Measurements from ENCODE around the gene CARMIL1.

Gene CARMIL1

GRCh38 chr6:25337431-25337830 lies 58.3 kb downstream of the CARMIL1 start:
- Histone ChIP-seq H3K4me3 (ENCODE audit: low read depth in 1 of 2, low read length in 2 of 2) (no peak overlapping the region), H3K4me1 (ENCODE audit: control insufficient read depth in 1 of 2, insufficient read depth in 2 of 2, low read length in 2 of 2) (peaks cover 0 to 5% of the 10 kb centered on the region in 2 donors), H3K9me3 (ENCODE audit: control insufficient read depth in 1 of 2, low read length in 2 of 2) (no peaks in the 10 kb centered on the region), H3K27ac (ENCODE audit: low read length) (no peak overlapping the region), H3K27me3 (ENCODE audit: low read depth, low read length) (no peaks in the 10 kb centered on the region), H3K36me3 (ENCODE audit: control insufficient read depth in 1 of 2, insufficient read depth in 2 of 2, low read length in 2 of 2) (no peaks in the 10 kb centered on the region)

GRCh38 chr6:25340431-25341202 lies 61.4 kb downstream of the CARMIL1 start:
- H3K36me3 ChIP-seq (ENCODE audit: control insufficient read depth in 1 of 2, insufficient read depth in 2 of 2, low read length in 2 of 2), result no peaks in the 10 kb centered on the region
- H3K4me3 ChIP-seq (ENCODE audit: low read depth in 1 of 2, low read length in 2 of 2), result no peak overlapping the region
- no peaks in the 10 kb centered on the region for H3K9me3 ChIP-seq (ENCODE audit: control insufficient read depth in 1 of 2, low read length in 2 of 2)
- H3K4me1 ChIP-seq (ENCODE audit: control insufficient read depth in 1 of 2, insufficient read depth in 2 of 2, low read length in 2 of 2), result no peaks in the 10 kb centered on the region
- H3K27ac ChIP-seq (ENCODE audit: low read length), result no peak overlapping the region
- no peaks in the 10 kb centered on the region for H3K27me3 ChIP-seq (ENCODE audit: low read depth, low read length)

GRCh38 chr6:25341203-25341552 lies 62.0 kb downstream of the CARMIL1 start:
- no peaks in the 10 kb centered on the region for H3K9me3 ChIP-seq (ENCODE audit: control insufficient read depth in 1 of 2, low read length in 2 of 2)
- H3K4me1 ChIP-seq (ENCODE audit: control insufficient read depth in 1 of 2, insufficient read depth in 2 of 2, low read length in 2 of 2), result no peaks in the 10 kb centered on the region
- H3K27me3 ChIP-seq (ENCODE audit: low read depth, low read length), result no peaks in the 10 kb centered on the region
- no peaks in the 10 kb centered on the region for H3K36me3 ChIP-seq (ENCODE audit: control insufficient read depth in 1 of 2, insufficient read depth in 2 of 2, low read length in 2 of 2)
- H3K4me3 ChIP-seq (ENCODE audit: low read depth in 1 of 2, low read length in 2 of 2), result no peak overlapping the region
- no peak overlapping the region for H3K27ac ChIP-seq (ENCODE audit: low read length)

- H3K27ac ChIP-seq (ENCODE audit: low read length), result no peak overlapping the region
- H3K4me1 ChIP-seq (ENCODE audit: control insufficient read depth in 1 of 2, insufficient read depth in 2 of 2, low read length in 2 of 2), result no peaks in the 10 kb centered on the region
- H3K27me3 ChIP-seq (ENCODE audit: low read depth, low read length), result no peaks in the 10 kb centered on the region
- no peak overlapping the region for H3K4me3 ChIP-seq (ENCODE audit: low read depth in 1 of 2, low read length in 2 of 2)
- H3K9me3 ChIP-seq (ENCODE audit: control insufficient read depth in 1 of 2, low read length in 2 of 2), result no peaks in the 10 kb centered on the region
- H3K36me3 ChIP-seq (ENCODE audit: control insufficient read depth in 1 of 2, insufficient read depth in 2 of 2, low read length in 2 of 2), result no peaks in the 10 kb centered on the region
Observed at GRCh38 chr6:25341923-25342619, 62.9 kb downstream of the CARMIL1 start.

GRCh38 chr6:25342802-25343201 lies 63.6 kb downstream of the CARMIL1 start:
- no peak overlapping the region for H3K4me3 ChIP-seq (ENCODE audit: low read depth in 1 of 2, low read length in 2 of 2)
- H3K27ac ChIP-seq (ENCODE audit: low read length), result no peak overlapping the region
- H3K9me3 ChIP-seq (ENCODE audit: control insufficient read depth in 1 of 2, low read length in 2 of 2), result no peaks in the 10 kb centered on the region
- no peaks in the 10 kb centered on the region for H3K4me1 ChIP-seq (ENCODE audit: control insufficient read depth in 1 of 2, insufficient read depth in 2 of 2, low read length in 2 of 2)
- no peaks in the 10 kb centered on the region for H3K36me3 ChIP-seq (ENCODE audit: control insufficient read depth in 1 of 2, insufficient read depth in 2 of 2, low read length in 2 of 2)
- H3K27me3 ChIP-seq (ENCODE audit: low read depth, low read length), result no peaks in the 10 kb centered on the region

- no peaks in the 10 kb centered on the region for H3K27me3 ChIP-seq (ENCODE audit: low read depth, low read length)
- H3K36me3 ChIP-seq (ENCODE audit: control insufficient read depth in 1 of 2, insufficient read depth in 2 of 2, low read length in 2 of 2), result no peaks in the 10 kb centered on the region
- no peak overlapping the region for H3K4me3 ChIP-seq (ENCODE audit: low read depth in 1 of 2, low read length in 2 of 2)
- H3K4me1 ChIP-seq (ENCODE audit: control insufficient read depth in 1 of 2, insufficient read depth in 2 of 2, low read length in 2 of 2), result no peaks in the 10 kb centered on the region
- H3K9me3 ChIP-seq (ENCODE audit: control insufficient read depth in 1 of 2, low read length in 2 of 2), result no peaks in the 10 kb centered on the region
- no peak overlapping the region for H3K27ac ChIP-seq (ENCODE audit: low read length)
Observed at GRCh38 chr6:25343984-25344383, 64.8 kb downstream of the CARMIL1 start.

- Histone ChIP-seq H3K4me1 (ENCODE audit: control insufficient read depth in 1 of 2, insufficient read depth in 2 of 2, low read length in 2 of 2) (no peaks in the 10 kb centered on the region), H3K27ac (ENCODE audit: low read length) (no peak overlapping the region), H3K4me3 (ENCODE audit: low read depth in 1 of 2, low read length in 2 of 2) (no peak overlapping the region), H3K9me3 (ENCODE audit: control insufficient read depth in 1 of 2, low read length in 2 of 2) (no peaks in the 10 kb centered on the region), H3K27me3 (ENCODE audit: low read depth, low read length) (no peaks in the 10 kb centered on the region), H3K36me3 (ENCODE audit: control insufficient read depth in 1 of 2, insufficient read depth in 2 of 2, low read length in 2 of 2) (no peaks in the 10 kb centered on the region)
Observed at GRCh38 chr6:25344827-25345226, 65.7 kb downstream of the CARMIL1 start.

GRCh38 chr6:25346064-25346463 lies 66.9 kb downstream of the CARMIL1 start:
- Histone ChIP-seq H3K9me3 (ENCODE audit: control insufficient read depth in 1 of 2, low read length in 2 of 2) (no peaks in the 10 kb centered on the region), H3K27me3 (ENCODE audit: low read depth, low read length) (no peaks in the 10 kb centered on the region), H3K4me3 (ENCODE audit: low read depth in 1 of 2, low read length in 2 of 2) (no peak overlapping the region), H3K36me3 (ENCODE audit: control insufficient read depth in 1 of 2, insufficient read depth in 2 of 2, low read length in 2 of 2) (no peaks in the 10 kb centered on the region), H3K4me1 (ENCODE audit: control insufficient read depth in 1 of 2, insufficient read depth in 2 of 2, low read length in 2 of 2) (no peaks in the 10 kb centered on the region), H3K27ac (ENCODE audit: low read length) (no peak overlapping the region)

- no peaks in the 10 kb centered on the region for H3K27me3 ChIP-seq (ENCODE audit: low read depth, low read length)
- no peak overlapping the region for H3K4me3 ChIP-seq (ENCODE audit: low read depth in 1 of 2, low read length in 2 of 2)
- H3K4me1 ChIP-seq (ENCODE audit: control insufficient read depth in 1 of 2, insufficient read depth in 2 of 2, low read length in 2 of 2), result no peaks in the 10 kb centered on the region
- no peaks in the 10 kb centered on the region for H3K36me3 ChIP-seq (ENCODE audit: control insufficient read depth in 1 of 2, insufficient read depth in 2 of 2, low read length in 2 of 2)
- H3K27ac ChIP-seq (ENCODE audit: low read length), result no peak overlapping the region
- no peaks in the 10 kb centered on the region for H3K9me3 ChIP-seq (ENCODE audit: control insufficient read depth in 1 of 2, low read length in 2 of 2)
Observed at GRCh38 chr6:25350573-25350972, 71.4 kb downstream of the CARMIL1 start.

GRCh38 chr6:25351485-25351884 lies 72.3 kb downstream of the CARMIL1 start:
- Histone ChIP-seq H3K4me3 (ENCODE audit: low read depth in 1 of 2, low read length in 2 of 2) (no peak overlapping the region), H3K36me3 (ENCODE audit: control insufficient read depth in 1 of 2, insufficient read depth in 2 of 2, low read length in 2 of 2) (no peaks in the 10 kb centered on the region), H3K27ac (ENCODE audit: low read length) (no peak overlapping the region), H3K9me3 (ENCODE audit: control insufficient read depth in 1 of 2, low read length in 2 of 2) (no peaks in the 10 kb centered on the region), H3K27me3 (ENCODE audit: low read depth, low read length) (no peaks in the 10 kb centered on the region), H3K4me1 (ENCODE audit: control insufficient read depth in 1 of 2, insufficient read depth in 2 of 2, low read length in 2 of 2) (no peaks in the 10 kb centered on the region)

GRCh38 chr6:25352285-25352684 lies 73.1 kb downstream of the CARMIL1 start:
- no peak overlapping the region for H3K27ac ChIP-seq (ENCODE audit: low read length)
- no peaks in the 10 kb centered on the region for H3K27me3 ChIP-seq (ENCODE audit: low read depth, low read length)
- no peaks in the 10 kb centered on the region for H3K9me3 ChIP-seq (ENCODE audit: control insufficient read depth in 1 of 2, low read length in 2 of 2)
- no peaks in the 10 kb centered on the region for H3K4me1 ChIP-seq (ENCODE audit: control insufficient read depth in 1 of 2, insufficient read depth in 2 of 2, low read length in 2 of 2)
- no peaks in the 10 kb centered on the region for H3K36me3 ChIP-seq (ENCODE audit: control insufficient read depth in 1 of 2, insufficient read depth in 2 of 2, low read length in 2 of 2)
- H3K4me3 ChIP-seq (ENCODE audit: low read depth in 1 of 2, low read length in 2 of 2), result no peak overlapping the region
